HepG2 (cell line): Measurements from ENCODE around the gene PCIF1. TPM values are rescaled to one million over a fixed set of nuclear protein-coding genes. Genes with fewer than 3 reads are reported as not detected.

Experiments used
- AKAP8 ChIP-seq: sonication (generic); formaldehyde crosslinking; IDR thresholded peaks from 2 replicates; pipeline ENCODE4 v1.5.1; 2020; ENCODE audit warnings: mild to moderate bottlenecking, missing genetic modification reagents
- ARNT ChIP-seq: fragments of 450-650 bp; IDR thresholded peaks from 2 replicates; pipeline ENCODE4 v1.6.1; 2017
- CCDC6 ChIP-seq: sonication (generic); formaldehyde crosslinking; IDR thresholded peaks from 2 replicates; pipeline ENCODE4 v1.8.1; 2022; ENCODE audit warnings: mild to moderate bottlenecking, missing genetic modification reagents, moderate library complexity
- FOXA1 ChIP-seq, 2 experiments: fragments of 450-650 bp in 1 of 2; sonication (generic) in 1 of 2; formaldehyde crosslinking in 1 of 2; IDR thresholded peaks; 2 replicates each; pipeline versions ENCODE4 v1.4.0 to v1.6.1; 2016 to 2020; ENCODE audit warnings: missing genetic modification reagents in 1 of 2
- GPN1 ChIP-seq: sonication (generic); formaldehyde crosslinking; IDR thresholded peaks from 2 replicates; pipeline ENCODE4 v1.5.1; 2020; ENCODE audit warnings: missing genetic modification reagents, borderline replicate concordance
- HMG20A ChIP-seq: IDR thresholded peaks from 2 replicates; pipeline ENCODE4 v1.6.1; 2016; ENCODE audit warnings: borderline replicate concordance
- HMGXB4 ChIP-seq, 2 experiments: sonication (generic) in 1 of 2; formaldehyde crosslinking in 1 of 2; IDR thresholded peaks; 2 replicates each; pipeline versions ENCODE4 v1.4.0 to v1.6.1; 2018 to 2020; ENCODE audit warnings: missing genetic modification reagents in 2 of 2, borderline replicate concordance in 1 of 2, low read depth in 1 of 2, mild to moderate bottlenecking in 1 of 2, missing biosample characterization in 1 of 2
- KAT7 ChIP-seq: IDR thresholded peaks from 2 replicates; pipeline ENCODE4 v1.6.1; 2018; ENCODE audit warnings: borderline replicate concordance, missing compliant biosample characterization
- MBNL3 ChIP-seq: fragments of 250-450 bp; sonication (Bioruptor Pico); conservative IDR thresholded peaks from 2 replicates; pipeline ENCODE4 v1.8.0; 2022; ENCODE audit warnings: mild to moderate bottlenecking, inconsistent platforms
- NCOA1 ChIP-seq: sonication (generic); formaldehyde crosslinking; IDR thresholded peaks from 2 replicates; pipeline ENCODE4 v1.9.0; 2021; ENCODE audit warnings: missing genetic modification reagents
- PAF1 ChIP-seq: IDR thresholded peaks from 2 replicates; pipeline ENCODE4 v1.6.1; 2016; ENCODE audit warnings: missing genetic modification reagents, missing compliant biosample characterization
- SMARCE1 ChIP-seq: fragments of 450-650 bp; IDR thresholded peaks from 2 replicates; pipeline ENCODE4 v1.6.1; 2017; ENCODE audit warnings: borderline replicate concordance
- SNAPC4 ChIP-seq: sonication (generic); formaldehyde crosslinking; IDR thresholded peaks from 2 replicates; pipeline ENCODE4 v1.4.0; 2020; ENCODE audit warnings: mild to moderate bottlenecking, missing genetic modification reagents
- ZEB1 ChIP-seq: IDR thresholded peaks from 2 replicates; pipeline ENCODE4 v1.6.1; 2012; ENCODE audit warnings: mild to moderate bottlenecking, low read depth, inconsistent platforms; ENCODE audit not compliant: insufficient replicate concordance
- ZFP41 ChIP-seq: sonication (generic); formaldehyde crosslinking; IDR thresholded peaks from 2 replicates; pipeline ENCODE4 v1.4.0; 2020; ENCODE audit warnings: mild to moderate bottlenecking, missing genetic modification reagents, borderline replicate concordance
- ZFP62 ChIP-seq: sonication (generic); formaldehyde crosslinking; IDR thresholded peaks from 2 replicates; pipeline ENCODE4 v1.4.0; 2020; ENCODE audit warnings: missing genetic modification reagents
- ZNF121 ChIP-seq: sonication (generic); formaldehyde crosslinking; IDR thresholded peaks from 2 replicates; pipeline ENCODE4 v1.5.0; 2020; ENCODE audit warnings: mild to moderate bottlenecking, missing genetic modification reagents
- ZNF230 ChIP-seq: sonication (generic); formaldehyde crosslinking; IDR thresholded peaks from 2 replicates; pipeline ENCODE4 v1.4.0; 2020; ENCODE audit warnings: mild to moderate bottlenecking, missing genetic modification reagents
- ZNF234 ChIP-seq: sonication (generic); formaldehyde crosslinking; conservative IDR thresholded peaks from 2 replicates; pipeline ENCODE4 v1.5.1; 2020; ENCODE audit warnings: mild to moderate bottlenecking, missing genetic modification reagents
- ZNF292 ChIP-seq: sonication (generic); formaldehyde crosslinking; IDR thresholded peaks from 2 replicates; pipeline ENCODE4 v1.8.1; 2022; ENCODE audit warnings: mild to moderate bottlenecking, low read depth, missing genetic modification reagents, borderline replicate concordance
- ZNF44 ChIP-seq: sonication (generic); formaldehyde crosslinking; IDR thresholded peaks from 2 replicates; pipeline ENCODE4 v1.5.1; 2020; ENCODE audit warnings: mild to moderate bottlenecking, missing genetic modification reagents
- ZNF607 ChIP-seq: sonication (generic); formaldehyde crosslinking; IDR thresholded peaks from 2 replicates; pipeline ENCODE4 v1.5.1; 2020; ENCODE audit warnings: missing genetic modification reagents, mild to moderate bottlenecking, borderline replicate concordance
- ZNF713 ChIP-seq: sonication (generic); formaldehyde crosslinking; IDR thresholded peaks from 2 replicates; pipeline ENCODE4 v1.4.0; 2020; ENCODE audit warnings: mild to moderate bottlenecking, missing genetic modification reagents
- ZNF749 ChIP-seq: sonication (generic); formaldehyde crosslinking; IDR thresholded peaks from 2 replicates; pipeline ENCODE4 v1.8.0; 2022; ENCODE audit warnings: mild to moderate bottlenecking, missing genetic modification reagents, moderate library complexity, borderline replicate concordance
- ZNF879 ChIP-seq: sonication (generic); formaldehyde crosslinking; IDR thresholded peaks from 2 replicates; pipeline ENCODE4 v1.8.1; 2023; ENCODE audit warnings: missing genetic modification reagents
- polyA plus RNA-seq, 8 experiments: library from polyadenylated mRNA; depleted of rRNA in 3 of 8; stranded (reverse) in 7 of 8; unstranded in 1 of 8; fragments of >200 nt; fragmentation: Illumina TruSeq in 4 of 8; extraction: Trizol in 4 of 8; gene quantifications; 2 replicates each; pipeline versions ENCODE4 v1.2.1 to v1.2.3, GENCODE V29; 2011 to 2016; ENCODE audit warnings: low read depth in 4 of 8, missing spikeins in 1 of 8, mixed read lengths in 1 of 8; ENCODE audit not compliant: insufficient read depth in 1 of 8
- total RNA-seq, 5 experiments: library from RNA; depleted of rRNA; stranded (reverse); fragments of >200 nt; fragmentation: Illumina TruSeq; extraction: Trizol; gene quantifications; 2 replicates each; pipeline ENCODE4 v1.2.3, GENCODE V29; 2016; ENCODE audit warnings: low read depth in 1 of 5

Gene PCIF1
- total and polyA plus RNA-seq, 2 of the 13 experiments (the other 11 are each of a cell fraction or from before 2014, with no cell fraction given), result 20.9 to 24.4 TPM

- TF ChIP-seq ZNF749 (CRISPR knock-in tag) (no peak), PAF1 (CRISPR knock-in tag) (no peak), CCDC6 (CRISPR knock-in tag) (no peak), ZEB1 (no peak), ZNF879 (CRISPR knock-in tag) (no peak), ZNF713 (CRISPR knock-in tag) (no peak), ZNF607 (0 out of 2 replicates have a peak, but pooled peaks have one; percentile 67), GPN1 (no peak), FOXA1 (IDR thresholded peaks at IDR 0.05) (no peak), FOXA1 (CRISPR knock-in tag; IDR thresholded peaks at IDR 0.05) (no peak), SNAPC4 (CRISPR knock-in tag) (no peak), ZNF234 (CRISPR knock-in tag) (no peak), MBNL3 (CRISPR knock-in tag) (no peak), HMG20A (CRISPR knock-in tag) (no peak), AKAP8 (CRISPR knock-in tag) (no peak), ZNF292 (CRISPR knock-in tag) (no peak), ZNF121 (CRISPR knock-in tag) (no peak), SMARCE1 (no peak), NCOA1 (CRISPR knock-in tag) (no peak), ZNF230 (CRISPR knock-in tag) (no peak), ARNT (no peak), ZFP41 (CRISPR knock-in tag) (no peak), KAT7 (no peak), HMGXB4 (CRISPR knock-in tag; IDR thresholded peaks at IDR 0.05; ENCODE audit: borderline replicate concordance in 1 of 2, low read depth in 1 of 2) (no peak), ZNF44 (CRISPR knock-in tag) (no peak), ZFP62 (CRISPR knock-in tag) (no peak)
These were observed 29.6 kb upstream of the PCIF1 start (continued) for GRCh38 chr20:45904583-45905504.
